HG03354 (cell line): ENCODE measurements around the gene IL9R.
"Not testable (repeated sequence)": the region's sequence is repeated elsewhere in the genome, so short reads cannot be mapped to it uniquely, and the experiment has no call there.

Experiments used
- ATAC-seq: cut with Tn5 transposase; IDR thresholded peaks from one replicate; pipeline ENCODE4 v1.9.1; 2021; ENCODE audit warnings: mild to moderate bottlenecking; ENCODE audit not compliant: unreplicated experiment, poor library complexity, severe bottlenecking

IL9R gene

GRCh38 chrX:155995321-155995875, 2.1 kb upstream of the IL9R start:
- no peak for ATAC-seq

DNA sequence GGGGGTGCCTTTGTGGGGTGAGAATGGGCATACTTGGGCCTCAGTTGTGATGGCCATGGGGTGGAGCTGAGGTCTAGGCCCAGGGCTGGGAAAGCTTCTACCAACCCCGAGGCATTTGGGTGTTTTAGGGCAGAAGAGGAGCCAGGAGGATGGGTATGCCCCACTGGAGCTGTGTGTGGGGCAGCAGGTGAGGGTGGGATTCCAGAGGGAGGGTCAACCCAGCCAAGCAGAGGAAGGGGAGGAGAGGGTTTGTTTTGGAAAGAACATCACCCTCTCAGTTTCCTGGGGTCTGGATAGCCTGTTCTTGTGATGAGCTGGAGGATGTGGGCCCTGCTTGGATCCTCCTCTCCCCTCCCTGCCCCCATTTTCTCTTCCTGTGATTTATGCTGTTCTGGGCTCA, 620 bp downstream of the IL9R start:
- ATAC-seq, result no peak

DNA sequence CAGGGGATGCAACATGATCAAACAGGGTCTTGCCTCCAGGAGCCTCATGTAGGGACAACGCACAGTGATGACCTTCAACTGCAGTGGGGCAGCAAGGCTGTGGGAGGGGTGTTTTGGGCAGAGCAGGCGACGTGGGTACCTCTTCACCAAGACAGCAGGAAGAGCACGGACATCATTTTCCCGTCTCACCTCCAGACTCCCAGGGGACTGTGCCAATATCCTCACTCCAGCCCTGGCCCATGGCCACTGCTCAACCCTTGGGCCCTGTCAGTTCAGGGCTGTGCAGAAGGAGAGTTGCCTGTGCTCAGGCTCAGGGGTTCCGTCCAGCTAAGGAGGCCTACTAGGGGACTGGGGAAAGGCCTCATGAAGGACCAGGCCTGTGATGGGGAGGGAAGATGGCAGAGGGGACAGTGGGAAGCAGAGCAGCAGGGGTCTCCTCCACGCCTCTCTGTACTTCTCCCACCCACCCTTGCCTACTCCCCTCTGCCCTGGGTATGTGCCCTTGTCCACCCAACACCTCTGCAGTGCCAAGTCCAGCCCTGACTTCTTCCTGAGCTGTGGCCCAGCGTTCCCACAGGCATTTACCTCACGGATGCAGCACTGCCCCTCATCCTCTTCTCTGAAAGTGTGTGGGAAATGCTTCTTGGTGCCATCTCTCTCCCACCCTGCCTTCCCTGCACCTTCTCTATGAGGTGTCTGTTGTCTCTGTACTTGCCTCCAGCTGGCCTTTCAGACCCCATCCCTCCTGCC, 1.4 kb downstream of the IL9R start:
- no peak for ATAC-seq

- not testable (repeated sequence) for ATAC-seq
Measured at GRCh38 chrX:155999751-156000150, 2.3 kb downstream of the IL9R start.

- ATAC-seq, result no peak
Measured at GRCh38 chrX:156000361-156000926, 2.9 kb downstream of the IL9R start.

- ATAC-seq, result no peak
Measured at GRCh38 chrX:156001001-156001666, 3.6 kb downstream of the IL9R start.

DNA sequence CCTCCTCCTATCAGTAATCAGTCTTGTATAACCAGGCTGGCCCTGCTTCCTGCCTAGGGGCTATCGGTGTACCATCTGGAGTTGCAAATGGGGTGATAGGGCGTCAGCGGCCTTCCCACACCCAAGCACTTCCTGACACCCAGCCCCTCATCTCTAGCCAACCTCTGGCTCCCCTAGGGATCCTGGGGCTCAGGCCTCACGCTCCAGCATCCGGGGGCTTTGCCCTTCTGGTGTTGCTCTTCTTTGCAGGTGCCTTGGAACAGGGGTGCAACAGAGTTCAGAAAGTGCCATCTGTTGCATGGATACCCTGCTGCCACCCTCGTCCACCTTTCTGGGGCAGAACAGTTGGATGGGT, 4.1 kb downstream of the IL9R start:
- ATAC-seq, result no peak

DNA sequence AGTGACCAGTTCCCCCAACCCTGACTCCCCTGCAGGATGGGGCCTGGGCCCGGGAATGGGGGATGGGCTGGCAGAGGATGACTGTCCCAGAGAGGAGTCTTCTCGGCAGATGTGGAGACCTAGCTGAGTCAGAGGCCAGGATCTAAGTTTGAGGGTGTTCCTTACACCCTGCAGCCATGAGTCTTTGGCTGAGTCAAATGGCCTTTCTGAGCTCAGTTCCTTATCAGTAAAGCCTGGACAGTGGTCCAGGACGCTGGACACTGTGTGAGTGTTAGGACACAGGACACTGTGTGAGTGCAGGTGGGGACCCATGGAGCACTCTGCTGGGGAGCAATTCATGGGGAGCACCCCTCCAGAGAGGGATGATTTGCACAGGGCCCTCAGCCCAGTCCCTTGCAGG, 5.0 kb downstream of the IL9R start:
- no peak for ATAC-seq

GRCh38 chrX:156003486-156004185, 6.1 kb downstream of the IL9R start:
- ATAC-seq, result no peak

- ATAC-seq, result no peak
Measured at GRCh38 chrX:156004256-156004655, 6.8 kb downstream of the IL9R start.

GRCh38 chrX:156004740-156005139, 7.2 kb downstream of the IL9R start:
- no peak for ATAC-seq

DNA sequence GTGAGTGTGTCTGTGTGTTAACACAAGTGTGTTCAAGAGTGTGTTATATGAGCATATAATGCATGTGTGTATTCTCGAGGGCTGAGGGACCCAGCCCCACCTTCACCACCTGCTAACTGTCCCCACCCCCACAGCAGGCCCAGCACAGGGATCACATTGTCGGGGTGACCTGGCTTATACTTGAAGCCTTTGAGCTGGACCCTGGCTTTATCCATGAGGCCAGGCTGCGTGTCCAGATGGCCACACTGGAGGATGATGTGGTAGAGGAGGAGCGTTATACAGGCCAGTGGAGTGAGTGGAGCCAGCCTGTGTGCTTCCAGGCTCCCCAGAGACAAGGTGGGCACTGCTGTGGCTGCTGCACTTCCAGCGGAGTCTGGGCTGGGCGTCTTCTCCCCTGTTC, 7.6 kb downstream of the IL9R start:
- no peak for ATAC-seq

- ATAC-seq, result not testable (repeated sequence)
Measured at GRCh38 chrX:156006468-156006867, 9.0 kb downstream of the IL9R start.

- not testable (repeated sequence) for ATAC-seq
Measured at GRCh38 chrX:156008379-156008778, 10.9 kb downstream of the IL9R start.

DNA sequence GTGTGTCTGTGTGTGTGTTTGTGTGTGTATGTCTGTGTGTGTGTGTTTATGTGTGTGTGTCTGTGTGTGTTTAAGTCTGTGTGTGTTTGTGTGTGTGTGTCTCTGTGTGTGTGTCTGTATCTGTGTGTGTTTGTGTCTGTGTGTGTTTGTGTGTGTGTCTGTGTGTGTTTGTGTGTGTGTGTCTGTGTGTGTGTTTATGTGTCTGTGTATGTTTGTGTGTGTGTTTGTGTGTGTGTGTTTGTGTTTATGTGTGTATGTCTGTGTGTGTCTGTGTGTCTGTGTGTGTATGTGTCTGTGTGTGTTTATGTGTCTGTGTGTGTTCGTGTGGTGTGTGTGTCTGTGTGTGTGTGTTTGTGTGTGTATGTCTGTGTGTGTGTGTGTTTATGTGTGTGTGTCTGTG, 11.4 kb downstream of the IL9R start:
- no peak for ATAC-seq

GRCh38 chrX:156009691-156010090, 12.2 kb downstream of the IL9R start:
- ATAC-seq, result not testable (repeated sequence)

DNA sequence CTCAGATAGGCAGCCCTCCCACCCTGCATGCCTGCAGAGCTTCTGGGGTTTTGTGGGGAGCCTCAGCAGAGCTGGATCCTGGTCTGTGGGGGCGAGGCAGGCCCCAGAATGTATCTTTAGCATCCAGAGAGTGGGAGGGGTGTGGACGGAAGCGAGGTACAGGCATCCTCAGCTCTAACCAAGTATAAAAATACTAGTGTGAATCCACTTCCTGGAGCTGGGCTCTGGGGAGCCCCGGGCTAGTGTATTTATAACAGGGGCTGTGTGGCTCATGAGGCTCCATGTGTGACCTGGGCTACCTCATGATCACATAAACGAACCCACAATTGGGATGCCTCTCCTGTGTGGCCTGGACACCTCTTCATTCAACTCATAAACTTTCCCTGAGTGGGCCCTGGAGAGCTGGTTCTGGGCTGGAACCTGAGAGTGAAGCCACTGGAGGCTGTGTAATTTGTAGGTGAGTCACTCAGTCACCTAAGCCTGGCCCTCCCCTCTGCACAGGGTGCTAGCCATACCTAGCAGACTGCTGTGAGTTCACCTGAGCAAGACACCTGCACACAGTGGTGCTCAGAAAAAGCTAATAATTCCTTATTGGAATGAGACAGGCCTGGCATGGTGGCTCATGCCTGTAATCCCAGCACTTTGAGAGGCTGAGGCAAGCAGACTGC, 15.9 kb downstream of the IL9R start:
- ATAC-seq, result not testable (repeated sequence)

- ATAC-seq, result not testable (repeated sequence)
Measured at GRCh38 chrX:156019846-156020245, 22.4 kb downstream of the IL9R start.

GRCh38 chrX:156023002-156023401, 25.5 kb downstream of the IL9R start:
- ATAC-seq, result not testable (repeated sequence)
